K562 (cell line): ENCODE results near the gene ATP9A. TPM values are rescaled to one million over a fixed set of nuclear protein-coding genes. Genes with fewer than 3 reads are reported as not detected.
A peak's percentile ranks its signal among the peaks of the same experiment; 100 is the strongest.

ENCODE experiments used
- ATAC-seq: fragments of 200-7000 bp; cut with Tn5 transposase; 3 replicates; pipeline ENCODE4 v1.9.1; 2020; ENCODE audit warnings: moderate library complexity
- BruUV-seq: library from RNA; stranded (reverse); fragments of 400-500 nt; replicated peaks from 2 replicates; lab custom pipeline; 2021; lab: Mats Ljungman, UMichigan
- CTCF ChIA-PET: fragments of 300-600 bp; formaldehyde crosslinking; extraction: SDS; loops from one replicate; lab custom pipeline; 2021; ENCODE audit warnings: low intra/inter-chr PET ratio; lab: Yijun Ruan, JAX
- POLR2A ChIA-PET: fragments of 300-600, 350-650 bp; sonication (Branson Sonifier 250); formaldehyde crosslinking; extraction: SDS; loops from one replicate; lab custom pipeline; 2021; ENCODE audit warnings: antibody characterized with exemption, inconsistent platforms; lab: Yijun Ruan, JAX
- DNase-seq, 4 experiments: peaks; one replicate each; pipeline versions ENCODE4 v3.0.0 to v3.0.0-alpha.2; 2011 to 2018; ENCODE audit warnings: low spot score in 3 of 4, mixed read lengths in 3 of 4; ENCODE audit errors: extremely low read depth in 1 of 4
- FAIRE-seq: peaks from 2 replicates; lab custom pipeline; 2011; peaks lifted over from hg19 to GRCh38; lab: Jason Lieb, UNC
- H2AFZ ChIP-seq: 2 replicates; pipeline ENCODE4 v1.6.0; 2011; ENCODE audit warnings: low read depth, low read length, control low read depth, inconsistent platforms
- H3K27ac ChIP-seq: fragments of 200-600 bp; 3 replicates; pipeline ENCODE4 v1.8.0; 2011; ENCODE audit warnings: low read depth, mild to moderate bottlenecking, control low read depth, inconsistent platforms, low read length, moderate library complexity, mixed read lengths; ENCODE audit errors: extremely low read depth
- H3K27me3 ChIP-seq, 2 experiments: fragments of 300-600 bp in 1 of 2; 2 replicates in 1 of 2; 3 replicates in 1 of 2; pipeline versions ENCODE4 v1.6.0 to v1.8.0; 2011; ENCODE audit warnings: inconsistent platforms in 2 of 2, low read length in 2 of 2, mild to moderate bottlenecking in 1 of 2, mixed read lengths in 1 of 2, moderate library complexity in 1 of 2; ENCODE audit not compliant: control insufficient read depth in 2 of 2, insufficient read depth in 2 of 2
- H3K36me3 ChIP-seq: fragments of 300-600 bp; 3 replicates; pipeline ENCODE4 v1.8.0; 2011; ENCODE audit warnings: mild to moderate bottlenecking, low read length, inconsistent platforms; ENCODE audit not compliant: control insufficient read depth, insufficient read depth
- H3K4me1 ChIP-seq, 2 experiments: fragments of 200-600 bp in 1 of 2; replicated peaks in 1 of 2; 2 replicates in 1 of 2; 3 replicates in 1 of 2; pipeline versions ENCODE4 v1.5.1 to v1.8.0; 2011; ENCODE audit warnings: inconsistent platforms in 2 of 2, low read length in 2 of 2, mild to moderate bottlenecking in 1 of 2, mixed read lengths in 1 of 2, moderate library complexity in 1 of 2; ENCODE audit not compliant: control insufficient read depth in 2 of 2, insufficient read depth in 2 of 2
- H3K4me2 ChIP-seq: 2 replicates; pipeline ENCODE4 v1.6.1; 2011; ENCODE audit warnings: low read length, control low read depth, inconsistent platforms, mixed read lengths; ENCODE audit not compliant: insufficient read depth
- H3K4me3 ChIP-seq: fragments of 200-600 bp; sonication (generic), shearing (Covaris generic); 2 replicates; pipeline ENCODE4 v1.5.1; 2016; ENCODE audit warnings: control low read depth, inconsistent platforms
- H3K79me2 ChIP-seq: fragments of 200-600 bp; 3 replicates; pipeline ENCODE4 v1.8.0; 2011; ENCODE audit warnings: low read length, inconsistent platforms; ENCODE audit not compliant: control insufficient read depth, insufficient read depth
- H3K9ac ChIP-seq, 2 experiments: 2 replicates each; pipeline versions ENCODE4 v1.6.0 to v1.6.1; 2011; ENCODE audit warnings: low read depth in 2 of 2, low read length in 2 of 2, control low read depth in 1 of 2, inconsistent platforms in 1 of 2, mild to moderate bottlenecking in 1 of 2, mixed read lengths in 1 of 2; ENCODE audit not compliant: insufficient read depth in 1 of 2
- H3K9me1 ChIP-seq: one replicate; pipeline ENCODE4 v1.6.0; 2011; ENCODE audit warnings: inconsistent platforms, mild to moderate bottlenecking, low read length, moderate library complexity; ENCODE audit not compliant: control insufficient read depth, insufficient read depth
- H3K9me3 ChIP-seq: replicated peaks from 2 replicates; pipeline ENCODE4 v1.5.1; 2011; ENCODE audit warnings: low read depth, low read length, inconsistent platforms; ENCODE audit not compliant: control insufficient read depth, insufficient read depth
- H4K20me1 ChIP-seq: replicated peaks from 2 replicates; pipeline ENCODE4 v1.6.1; 2011; ENCODE audit warnings: low read length, inconsistent platforms, mixed read lengths; ENCODE audit not compliant: control insufficient read depth, insufficient read depth
- FIP1L1 ChIP-seq: fragments of 200-400 bp; formaldehyde crosslinking; IDR thresholded peaks from 2 replicates; pipeline ENCODE4 v1.6.1; 2018; ENCODE audit warnings: mild to moderate bottlenecking, low read depth, low read length; ENCODE audit not compliant: poor library complexity, severe bottlenecking
- IRF1 ChIP-seq: sonication (generic); formaldehyde crosslinking; IDR thresholded peaks from 2 replicates; pipeline ENCODE4 v1.8.0; 2022; ENCODE audit warnings: missing genetic modification reagents, mild to moderate bottlenecking, borderline replicate concordance
- KDM1A ChIP-seq, 2 experiments: fragments of 450-650 bp; IDR thresholded peaks; 2 replicates each; pipeline ENCODE4 v1.6.1; 2016; ENCODE audit warnings: mild to moderate bottlenecking in 2 of 2
- RBM25 ChIP-seq: fragments of 200-400 bp; formaldehyde crosslinking; IDR thresholded peaks from 2 replicates; pipeline ENCODE4 v1.6.1; 2018; ENCODE audit warnings: low read length, low read depth, moderate library complexity; ENCODE audit not compliant: severe bottlenecking
- YBX1 ChIP-seq: fragments of 450-650 bp; IDR thresholded peaks from 2 replicates; pipeline ENCODE4 v1.7.1; 2016; ENCODE audit warnings: mild to moderate bottlenecking
- ZNF146 ChIP-seq: IDR thresholded peaks from one replicate; pipeline ENCODE4 v1.6.1; 2018; ENCODE audit warnings: missing compliant biosample characterization; ENCODE audit not compliant: unreplicated experiment
- ZNF644 ChIP-seq: fragments of 200-800 bp; sonication (Bioruptor generic); IDR thresholded peaks from 2 replicates; pipeline ENCODE4 v1.6.1; 2016; ENCODE audit warnings: low read depth, missing genetic modification characterization, missing compliant biosample characterization
- ZNF77 ChIP-seq: fragments of 250-450 bp; sonication (Bioruptor Pico); IDR thresholded peaks from 2 replicates; pipeline ENCODE4 v1.5.0; 2020
- ZZZ3 ChIP-seq: fragments of 450-650 bp; IDR thresholded peaks from 2 replicates; pipeline ENCODE4 v1.6.1; 2016; ENCODE audit warnings: antibody characterized with exemption, mild to moderate bottlenecking, moderate library complexity
- WGBS: fragments of 100-300 bp; shearing (Covaris generic); methylation state at CpG from one replicate; pipeline ENCODE4 v1.1.6; 2016; ENCODE audit warnings: low coverage, mixed read lengths; ENCODE audit not compliant: insufficient coverage; ENCODE audit errors: missing lambda C conversion rate; 5-methylcytosine and 5-hydroxymethylcytosine counted together
- in situ Hi-C: fragments of 300-500 bp; cut with MboI; formaldehyde crosslinking; loops from 4 replicates; pipeline ENCODE4 v1.15.0; 2018; ENCODE audit warnings: inconsistent platforms, mixed read lengths
- intact Hi-C: fragments of 100-400 bp; cut with micrococcal nuclease; formaldehyde crosslinking; loops from 2 replicates; pipeline ENCODE4 v1.14.2; 2022
- polyA plus RNA-seq, 8 experiments: library from polyadenylated mRNA; depleted of rRNA in 4 of 8; stranded (reverse) in 5 of 8; unstranded in 3 of 8; fragments of >200 nt; fragmentation: Nextera tagmentation in 2 of 8; fragmentation: Illumina TruSeq in 1 of 8; extraction: Ambion mirVana in 2 of 8; extraction: Trizol in 1 of 8; gene quantifications; 2 replicates each; pipeline versions ENCODE4 v1.2.1 to v1.2.3, GENCODE V29; 2011 to 2014; ENCODE audit warnings: inconsistent platforms in 1 of 8, missing spikeins in 1 of 8
- total RNA-seq, 7 experiments: library from RNA; depleted of rRNA in 6 of 7; stranded (reverse); fragments of >200 nt in 6 of 7; fragmentation: Illumina TruSeq in 2 of 7; extraction: Trizol in 2 of 7; gene quantifications; 2 replicates each; pipeline versions ENCODE4 v1.2.1 to v1.2.3, GENCODE V29; 2011 to 2021; ENCODE audit warnings: low replicate concordance in 1 of 7

The ATP9A gene
- total and polyA plus RNA-seq, 9 of the 15 experiments (the other 6 are each of a cell fraction or from before 2014, with no cell fraction given) = 0.18 to 0.62 (median 0.29) TPM

- CTCF ChIA-PET = no interaction called here
Observed at GRCh38 chr20:51745804-51746203, 22.4 kb downstream of the ATP9A start.

More at GRCh38 chr20:51745804-51746203, 22.4 kb downstream of the ATP9A start:
- no peaks in the 10 kb centered on the region for H3K79me2 ChIP-seq
- POLR2A ChIA-PET = no interaction called here
- in situ Hi-C loops (no loop called here), intact Hi-C loops (no loop called here)
- TF ChIP-seq ZNF77 (no peak), KDM1A (IDR thresholded peaks at IDR 0.05) (no peak), IRF1 (CRISPR knock-in tag) (no peak), YBX1 (no peak), ZNF644 (no peak), FIP1L1 (no peak), ZZZ3 (no peak), ZNF146 (peak; percentile 69), RBM25 (peak; percentile 3)
- FAIRE-seq (no peak), ATAC-seq (no peak), DNase-seq (no peak)
- H3K9me1 ChIP-seq = no peaks in the 10 kb centered on the region
- no peaks in the 10 kb centered on the region for H3K36me3 ChIP-seq
- WGBS = 5% methylated on average over 3 of the region's 3 CpGs
- H3K4me1 ChIP-seq = no peaks in the 10 kb centered on the region
- H3K4me2 ChIP-seq = no peak overlapping the region
- no peaks in the 10 kb centered on the region; the same call in 1 of the 2 replicates for H4K20me1 ChIP-seq
- H3K4me3 ChIP-seq = no peak overlapping the region
- peaks cover 8 to 24% of the 10 kb centered on the region in 2 experiments; a peak in 3 of 5 replicates for H3K27me3 ChIP-seq
- BruUV-seq = no TSS peak
- no peak overlapping the region for H3K27ac ChIP-seq
- H3K9me3 ChIP-seq = no peaks in the 10 kb centered on the region
- no peak overlapping the region for H3K9ac ChIP-seq
- no peak overlapping the region for H2AFZ ChIP-seq
